Body of pancreas (tissue), 4 donors: ENCODE measurements around the gene RBM38.

Experiments
- CTCF ChIP-seq, 7 experiments: fragments of 450-650 bp in 4 of 7; fragments of 200-600 bp in 3 of 7; sonication (generic) in 3 of 7; IDR thresholded peaks; one replicate each; pipeline ENCODE4 v1.5.1; 2016 to 2019; ENCODE audit warnings: antibody characterized with exemption in 7 of 7
- POLR2A ChIP-seq, 3 donors: fragments of 450-650 bp; IDR thresholded peaks; one replicate each; pipeline ENCODE4 v1.6.1; 2016; ENCODE audit warnings: antibody characterized with exemption in 3 of 3, mild to moderate bottlenecking in 2 of 3

- TF ChIP-seq CTCF (IDR thresholded peaks at IDR 0.05) (no peak), POLR2A (IDR thresholded peaks at IDR 0.05) (no peak)
Observed at GRCh38 chr20:57439993-57440392, 48.8 kb downstream of the RBM38 start.
